ENCODE data around the gene ZNRF3.

Gene ZNRF3

GRCh38 chr22:28978863-28979796, 95.8 kb downstream of the ZNRF3 start:
- H3K4me3 ChIP-seq (ENCODE audit: low read length), result no peak overlapping the region

DNA sequence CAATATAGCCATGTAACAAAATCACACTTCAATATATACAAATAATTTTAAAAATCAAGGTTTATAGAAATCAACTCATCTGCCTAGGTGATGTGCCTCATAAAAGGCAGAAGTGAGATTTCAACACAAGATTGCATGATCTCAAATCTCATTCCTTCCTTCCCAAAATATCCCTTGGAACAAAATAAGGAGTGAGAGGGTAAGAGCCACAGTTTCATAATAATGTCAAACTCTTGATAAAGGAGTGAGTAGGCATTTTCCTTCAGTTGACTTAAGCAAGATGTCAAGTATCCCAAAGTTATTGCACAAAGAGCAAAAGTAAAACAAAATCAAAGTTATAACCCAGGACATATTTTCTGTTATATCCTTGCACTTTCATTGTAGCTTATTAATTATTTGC, 97.0 kb downstream of the ZNRF3 start:
- no peak for TF ChIP-seq ZNF274 (IDR thresholded peaks at IDR 0.05; ENCODE audit: low read depth, low read length)
- no peak overlapping the region for H3K4me3 ChIP-seq (ENCODE audit: low read length)

More at GRCh38 chr22:28978863-28979796, 95.8 kb downstream of the ZNRF3 start:
- no peak for TF ChIP-seq ZNF274 (IDR thresholded peaks at IDR 0.05; ENCODE audit: low read depth, low read length)

DNA sequence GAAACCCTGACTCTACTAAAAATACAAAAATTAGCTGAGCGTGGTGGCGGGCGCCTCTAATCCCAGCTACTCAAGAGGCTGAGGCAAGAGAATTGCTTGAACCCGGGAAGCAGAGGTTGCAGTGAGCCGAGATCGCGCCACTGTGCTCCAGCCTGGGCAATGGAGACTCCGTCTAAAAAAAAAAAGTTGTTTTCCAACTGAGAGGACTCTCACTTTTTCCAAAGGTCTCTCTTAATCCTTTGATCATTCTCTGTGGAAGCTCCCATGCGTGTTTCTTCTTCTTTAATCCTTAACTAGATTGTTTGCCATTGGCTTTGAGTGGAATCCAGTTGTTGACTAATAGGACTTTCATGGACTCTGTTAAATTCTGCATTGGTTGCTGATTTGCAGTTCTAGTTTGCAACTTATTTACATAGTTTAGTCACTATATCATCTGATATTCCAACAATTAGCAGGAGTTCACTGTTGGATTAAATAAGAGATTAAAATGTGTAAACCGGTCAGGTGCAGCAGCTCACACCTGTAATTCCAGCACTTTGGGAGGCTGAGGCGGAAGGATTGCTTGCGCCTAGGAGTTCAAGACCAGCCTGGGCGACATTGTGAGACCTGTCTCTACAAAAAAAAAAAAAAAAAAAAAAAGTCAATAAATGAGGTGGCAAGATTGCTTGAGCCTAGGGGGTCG, 98.6 kb downstream of the ZNRF3 start:
- H3K4me3 ChIP-seq (ENCODE audit: low read length), result no peak overlapping the region
- TF ChIP-seq ZNF274 (IDR thresholded peaks at IDR 0.05; ENCODE audit: low read depth, low read length), result no peak

GRCh38 chr22:28983190-28983589, 99.8 kb downstream of the ZNRF3 start:
- no peak overlapping the region for H3K4me3 ChIP-seq (ENCODE audit: low read length)
- TF ChIP-seq ZNF274 (IDR thresholded peaks at IDR 0.05; ENCODE audit: low read depth, low read length), result no peak

DNA sequence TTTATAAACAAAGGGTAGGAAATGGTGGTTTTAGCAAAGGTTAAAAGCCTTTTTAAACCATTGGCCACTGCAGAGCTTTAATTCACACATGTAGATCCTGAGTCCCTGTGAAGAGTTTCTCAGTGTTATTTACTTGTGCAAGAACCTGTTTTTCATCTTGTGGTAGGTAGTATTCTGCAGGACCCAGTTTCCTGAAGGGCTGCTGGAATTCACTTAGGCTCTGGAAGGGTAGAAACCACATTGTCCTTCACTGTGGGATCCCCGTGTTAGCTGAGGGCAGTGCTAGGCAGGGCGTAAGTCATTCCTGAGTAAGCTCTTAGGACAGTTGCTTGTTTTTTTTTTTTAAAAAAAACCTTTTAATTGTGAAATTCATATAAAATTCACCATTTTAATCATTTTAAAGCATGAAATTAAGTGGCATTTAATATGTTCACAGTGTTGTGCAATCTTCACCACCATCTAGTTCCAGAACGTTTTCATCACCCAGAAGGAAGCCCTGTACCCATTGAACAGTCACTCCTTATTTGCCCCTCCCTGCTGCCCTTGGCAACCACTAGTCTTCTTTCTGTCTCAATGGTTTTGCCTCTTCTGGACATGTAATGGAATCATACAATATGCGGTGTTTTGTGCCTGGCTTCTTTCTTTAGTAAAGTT, 100.5 kb downstream of the ZNRF3 start:
- H3K4me3 ChIP-seq (ENCODE audit: low read length), result no peak overlapping the region
- TF ChIP-seq ZNF274 (IDR thresholded peaks at IDR 0.05; ENCODE audit: low read depth, low read length), result no peak

GRCh38 chr22:28984482-28985158, 101.2 kb downstream of the ZNRF3 start:
- no peak overlapping the region for H3K4me3 ChIP-seq (ENCODE audit: low read length)
- TF ChIP-seq ZNF274 (IDR thresholded peaks at IDR 0.05; ENCODE audit: low read depth, low read length), result no peak

GRCh38 chr22:28985581-28986290, 102.4 kb downstream of the ZNRF3 start:
- TF ChIP-seq ZNF274 (IDR thresholded peaks at IDR 0.05; ENCODE audit: low read depth, low read length), result no peak
- H3K4me3 ChIP-seq (ENCODE audit: low read length), result no peak overlapping the region

DNA sequence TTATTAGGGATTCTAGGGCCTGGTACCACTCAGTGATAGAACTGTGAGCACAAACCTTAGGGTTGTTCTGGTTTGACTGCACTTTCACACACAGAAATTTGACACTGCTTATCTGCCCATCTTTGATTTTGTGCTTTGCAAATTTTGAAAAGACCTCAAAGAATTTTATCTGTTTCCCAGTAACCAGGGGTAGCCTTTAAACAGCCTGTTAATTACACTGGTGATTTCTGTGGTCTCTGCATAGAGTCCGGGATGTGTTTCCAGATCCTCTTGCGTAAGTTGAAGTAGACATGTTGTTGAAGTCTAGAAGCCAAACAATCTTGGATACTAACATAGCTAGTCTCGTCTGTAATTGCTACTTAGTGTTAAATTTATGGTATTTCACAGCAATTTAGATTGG, 103.0 kb downstream of the ZNRF3 start:
- no peak for TF ChIP-seq ZNF274 (IDR thresholded peaks at IDR 0.05; ENCODE audit: low read depth, low read length)
- no peak overlapping the region for H3K4me3 ChIP-seq (ENCODE audit: low read length)

DNA sequence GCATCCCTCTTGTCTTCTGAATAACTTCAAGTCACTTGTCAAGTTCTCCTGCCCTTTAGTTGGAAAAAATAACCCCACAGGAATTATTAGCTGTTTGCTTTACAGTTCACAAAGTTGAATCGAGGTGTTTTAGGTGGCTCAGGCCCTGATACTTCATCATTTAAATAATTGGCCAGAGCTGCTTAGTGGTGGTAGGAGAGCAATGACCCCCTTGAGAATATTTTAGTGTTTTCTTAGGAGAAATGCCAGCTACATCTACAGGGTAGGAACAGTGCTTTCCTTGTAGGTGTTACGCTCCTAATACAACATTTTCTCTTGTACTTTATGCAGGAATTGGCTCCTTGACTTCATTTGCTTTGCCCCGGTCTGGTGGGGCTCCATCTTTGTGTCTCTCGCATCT, 105.1 kb downstream of the ZNRF3 start:
- no peak overlapping the region for H3K4me3 ChIP-seq (ENCODE audit: low read length)
- no peak for TF ChIP-seq ZNF274 (IDR thresholded peaks at IDR 0.05; ENCODE audit: low read depth, low read length)

DNA sequence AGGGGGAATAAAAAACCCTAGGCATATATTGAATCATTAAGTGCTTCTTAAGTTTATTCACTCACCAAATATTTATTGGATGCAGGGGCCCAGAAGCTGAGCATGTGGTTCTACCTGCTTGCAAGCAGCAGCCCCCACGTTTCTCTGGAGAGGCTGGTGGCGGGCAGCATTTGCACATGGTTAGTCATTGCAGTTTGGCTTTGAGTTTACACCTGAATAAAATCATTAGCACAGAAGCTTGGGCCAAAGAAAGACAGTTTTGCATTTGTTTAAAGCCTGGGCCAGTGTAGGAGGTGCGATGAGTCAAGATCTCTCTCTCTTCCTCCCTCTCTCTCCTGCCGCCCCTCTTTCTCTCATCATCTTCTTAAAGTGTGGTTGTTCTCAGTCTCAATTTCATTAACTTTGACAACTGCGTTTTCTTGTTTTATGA, 105.7 kb downstream of the ZNRF3 start:
- TF ChIP-seq ZNF274 (IDR thresholded peaks at IDR 0.05; ENCODE audit: low read depth, low read length), result no peak
- no peak overlapping the region for H3K4me3 ChIP-seq (ENCODE audit: low read length)

DNA sequence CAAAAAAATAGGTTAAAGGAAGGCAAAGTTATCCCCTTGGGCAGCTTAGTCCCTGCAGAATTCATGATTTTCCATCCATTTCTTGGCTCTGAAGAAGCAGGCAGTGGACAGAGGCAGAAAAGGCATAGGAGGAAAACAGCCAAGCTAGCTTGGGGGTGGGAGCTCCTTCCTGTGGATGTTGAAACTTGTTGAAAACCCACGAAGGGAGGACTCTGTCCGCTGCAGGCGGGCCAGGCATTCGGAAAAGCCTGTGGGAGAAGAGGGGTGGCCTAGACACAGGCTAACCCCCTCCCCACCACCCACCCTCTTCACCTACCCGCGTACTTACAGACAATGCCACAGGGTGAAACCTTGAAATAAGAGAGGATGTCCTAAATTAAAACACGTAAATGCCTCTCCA, 106.1 kb downstream of the ZNRF3 start:
- TF ChIP-seq ZNF274 (IDR thresholded peaks at IDR 0.05; ENCODE audit: low read depth, low read length), result no peak

DNA sequence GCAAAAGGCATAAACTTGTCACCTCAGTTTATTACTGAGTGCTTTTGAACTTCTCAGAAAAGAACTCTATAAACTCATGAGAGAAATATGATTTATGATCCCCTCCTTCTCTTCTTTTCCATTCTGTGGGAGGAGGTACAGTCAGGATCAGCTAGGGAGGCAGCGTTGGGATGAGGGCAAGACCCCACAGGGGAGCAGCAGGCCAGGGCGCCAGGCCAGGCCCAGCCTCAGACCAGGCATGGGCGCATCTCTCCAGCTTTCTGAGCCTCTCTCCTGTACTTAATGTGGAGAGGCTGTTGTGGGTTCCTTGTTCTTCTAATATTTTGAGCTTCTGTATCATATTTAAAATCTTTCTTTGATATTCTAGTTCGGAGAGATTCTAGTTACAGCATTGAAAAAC, 106.5 kb downstream of the ZNRF3 start:
- no peak overlapping the region for H3K4me3 ChIP-seq (ENCODE audit: low read length)
- no peak for TF ChIP-seq ZNF274 (IDR thresholded peaks at IDR 0.05; ENCODE audit: low read depth, low read length)

More for the DNA sequence above, 106.1 kb downstream of the ZNRF3 start:
- no peak overlapping the region for H3K4me3 ChIP-seq (ENCODE audit: low read length)

- H3K4me3 ChIP-seq (ENCODE audit: low read length), result no peak overlapping the region
- TF ChIP-seq ZNF274 (IDR thresholded peaks at IDR 0.05; ENCODE audit: low read depth, low read length), result no peak
These were observed 109.4 kb downstream of the ZNRF3 start for GRCh38 chr22:28992565-28993356.

Measured in GM08714 (cell line).